ENCODE data around the gene NT5E.

Gene NT5E

DNA sequence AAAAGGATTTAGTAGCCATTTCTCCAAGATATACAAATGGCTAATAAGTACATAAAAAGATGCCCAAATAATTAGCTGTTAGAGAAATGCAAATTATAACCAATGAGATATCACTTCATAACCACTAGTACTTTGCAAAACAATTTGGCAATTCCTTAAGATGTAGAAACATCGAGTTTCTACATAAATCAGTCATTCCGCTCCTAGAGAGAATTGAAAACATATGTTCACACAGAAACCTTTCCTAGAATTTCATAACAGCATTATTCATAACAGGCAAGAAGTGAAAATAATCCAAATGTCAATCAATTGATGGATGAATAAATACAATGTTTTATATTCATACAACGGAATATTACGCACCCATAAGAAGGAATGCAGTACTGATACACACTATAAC lies 20.5 kb upstream of the NT5E start:
- ATAC-seq: no peak
- no peak for TF ChIP-seq SNAI2 (CRISPR knock-in tag; IDR thresholded peaks at IDR 0.05)
- TF ChIP-seq, protein P1, sequence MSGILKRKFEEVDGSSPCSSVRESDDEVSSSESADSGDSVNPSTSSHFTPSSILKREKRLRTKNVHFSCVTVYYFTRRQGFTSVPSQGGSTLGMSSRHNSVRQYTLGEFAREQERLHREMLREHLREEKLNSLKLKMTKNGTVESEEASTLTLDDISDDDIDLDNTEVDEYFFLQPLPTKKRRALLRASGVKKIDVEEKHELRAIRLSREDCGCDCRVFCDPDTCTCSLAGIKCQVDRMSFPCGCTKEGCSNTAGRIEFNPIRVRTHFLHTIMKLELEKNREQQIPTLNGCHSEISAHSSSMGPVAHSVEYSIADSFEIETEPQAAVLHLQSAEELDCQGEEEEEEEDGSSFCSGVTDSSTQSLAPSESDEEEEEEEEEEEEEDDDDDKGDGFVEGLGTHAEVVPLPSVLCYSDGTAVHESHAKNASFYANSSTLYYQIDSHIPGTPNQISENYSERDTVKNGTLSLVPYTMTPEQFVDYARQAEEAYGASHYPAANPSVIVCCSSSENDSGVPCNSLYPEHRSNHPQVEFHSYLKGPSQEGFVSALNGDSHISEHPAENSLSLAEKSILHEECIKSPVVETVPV (CRISPR knock-in tag; IDR thresholded peaks at IDR 0.05): no peak
- TF ChIP-seq, protein P2, sequence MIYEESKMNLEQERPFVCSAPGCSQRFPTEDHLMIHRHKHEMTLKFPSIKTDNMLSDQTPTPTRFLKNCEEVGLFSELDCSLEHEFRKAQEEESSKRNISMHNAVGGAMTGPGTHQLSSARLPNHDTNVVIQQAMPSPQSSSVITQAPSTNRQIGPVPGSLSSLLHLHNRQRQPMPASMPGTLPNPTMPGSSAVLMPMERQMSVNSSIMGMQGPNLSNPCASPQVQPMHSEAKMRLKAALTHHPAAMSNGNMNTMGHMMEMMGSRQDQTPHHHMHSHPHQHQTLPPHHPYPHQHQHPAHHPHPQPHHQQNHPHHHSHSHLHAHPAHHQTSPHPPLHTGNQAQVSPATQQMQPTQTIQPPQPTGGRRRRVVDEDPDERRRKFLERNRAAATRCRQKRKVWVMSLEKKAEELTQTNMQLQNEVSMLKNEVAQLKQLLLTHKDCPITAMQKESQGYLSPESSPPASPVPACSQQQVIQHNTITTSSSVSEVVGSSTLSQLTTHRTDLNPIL (CRISPR knock-in tag; IDR thresholded peaks at IDR 0.05; ENCODE audit: low read depth): no peak
- TF ChIP-seq ISL1 (CRISPR knock-in tag; IDR thresholded peaks at IDR 0.05): no peak
- no peak for TF ChIP-seq ZNF8 (CRISPR knock-in tag; IDR thresholded peaks at IDR 0.05)
- TF ChIP-seq ZFP3 (CRISPR knock-in tag; IDR thresholded peaks at IDR 0.05): no peak
- TF ChIP-seq, protein P3, sequence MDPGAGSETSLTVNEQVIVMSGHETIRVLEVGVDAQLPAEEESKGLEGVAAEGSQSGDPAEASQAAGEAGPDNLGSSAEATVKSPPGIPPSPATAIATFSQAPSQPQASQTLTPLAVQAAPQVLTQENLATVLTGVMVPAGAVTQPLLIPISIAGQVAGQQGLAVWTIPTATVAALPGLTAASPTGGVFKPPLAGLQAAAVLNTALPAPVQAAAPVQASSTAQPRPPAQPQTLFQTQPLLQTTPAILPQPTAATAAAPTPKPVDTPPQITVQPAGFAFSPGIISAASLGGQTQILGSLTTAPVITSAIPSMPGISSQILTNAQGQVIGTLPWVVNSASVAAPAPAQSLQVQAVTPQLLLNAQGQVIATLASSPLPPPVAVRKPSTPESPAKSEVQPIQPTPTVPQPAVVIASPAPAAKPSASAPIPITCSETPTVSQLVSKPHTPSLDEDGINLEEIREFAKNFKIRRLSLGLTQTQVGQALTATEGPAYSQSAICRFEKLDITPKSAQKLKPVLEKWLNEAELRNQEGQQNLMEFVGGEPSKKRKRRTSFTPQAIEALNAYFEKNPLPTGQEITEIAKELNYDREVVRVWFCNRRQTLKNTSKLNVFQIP (CRISPR knock-in tag; IDR thresholded peaks at IDR 0.05; ENCODE audit: borderline replicate concordance, low read depth): no peak
- no peak for TF ChIP-seq ZFP30 (CRISPR knock-in tag; IDR thresholded peaks at IDR 0.05)
- no peak for TF ChIP-seq PPARA (CRISPR knock-in tag; IDR thresholded peaks at IDR 0.05; ENCODE audit: borderline replicate concordance)
- TF ChIP-seq ZC3H10 (CRISPR knock-in tag; IDR thresholded peaks at IDR 0.05): no peak
- TF ChIP-seq TCF4 (CRISPR knock-in tag; IDR thresholded peaks at IDR 0.05; ENCODE audit: borderline replicate concordance): no peak
- no peak for TF ChIP-seq ESRRG (CRISPR knock-in tag; IDR thresholded peaks at IDR 0.05)
- no peak for TF ChIP-seq OSR1 (CRISPR knock-in tag; IDR thresholded peaks at IDR 0.05)
- no peak for TF ChIP-seq CSDC2 (CRISPR knock-in tag; IDR thresholded peaks at IDR 0.05)
- TF ChIP-seq ZNF70 (CRISPR knock-in tag; IDR thresholded peaks at IDR 0.05): no peak
- TF ChIP-seq, protein P4, sequence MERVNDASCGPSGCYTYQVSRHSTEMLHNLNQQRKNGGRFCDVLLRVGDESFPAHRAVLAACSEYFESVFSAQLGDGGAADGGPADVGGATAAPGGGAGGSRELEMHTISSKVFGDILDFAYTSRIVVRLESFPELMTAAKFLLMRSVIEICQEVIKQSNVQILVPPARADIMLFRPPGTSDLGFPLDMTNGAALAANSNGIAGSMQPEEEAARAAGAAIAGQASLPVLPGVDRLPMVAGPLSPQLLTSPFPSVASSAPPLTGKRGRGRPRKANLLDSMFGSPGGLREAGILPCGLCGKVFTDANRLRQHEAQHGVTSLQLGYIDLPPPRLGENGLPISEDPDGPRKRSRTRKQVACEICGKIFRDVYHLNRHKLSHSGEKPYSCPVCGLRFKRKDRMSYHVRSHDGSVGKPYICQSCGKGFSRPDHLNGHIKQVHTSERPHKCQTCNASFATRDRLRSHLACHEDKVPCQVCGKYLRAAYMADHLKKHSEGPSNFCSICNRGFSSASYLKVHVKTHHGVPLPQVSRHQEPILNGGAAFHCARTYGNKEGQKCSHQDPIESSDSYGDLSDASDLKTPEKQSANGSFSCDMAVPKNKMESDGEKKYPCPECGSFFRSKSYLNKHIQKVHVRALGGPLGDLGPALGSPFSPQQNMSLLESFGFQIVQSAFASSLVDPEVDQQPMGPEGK (CRISPR knock-in tag; IDR thresholded peaks at IDR 0.05; ENCODE audit: borderline replicate concordance): no peak
- no peak for TF ChIP-seq BACH2 (CRISPR knock-in tag; IDR thresholded peaks at IDR 0.05; ENCODE audit: borderline replicate concordance)
- no peak for TF ChIP-seq GLIS3 (CRISPR knock-in tag; IDR thresholded peaks at IDR 0.05)
- no peak for TF ChIP-seq ARNTL (CRISPR knock-in tag; IDR thresholded peaks at IDR 0.05; ENCODE audit: borderline replicate concordance, low read depth)

DNA sequence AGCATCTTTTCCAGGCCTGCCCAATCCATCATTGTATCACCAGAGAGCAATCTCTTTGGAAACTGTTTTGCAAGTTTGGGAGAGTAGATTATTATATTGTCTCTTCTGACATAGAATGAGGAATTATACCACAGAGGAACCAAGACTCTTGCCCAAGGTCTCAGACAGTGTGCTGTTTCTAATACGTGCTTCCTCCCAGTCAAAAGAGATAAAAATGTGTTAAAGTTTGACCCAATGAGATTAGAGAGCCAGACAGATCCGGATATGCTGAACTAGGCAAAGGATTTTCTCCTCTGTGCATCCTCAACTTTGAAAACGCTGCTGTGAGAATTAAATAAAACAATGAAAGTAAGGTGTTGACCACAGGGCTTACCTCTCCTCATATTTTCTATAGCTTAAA lies 18.6 kb upstream of the NT5E start:
- ATAC-seq: no peak
- TF ChIP-seq, protein P3 (CRISPR knock-in tag; IDR thresholded peaks at IDR 0.05; ENCODE audit: borderline replicate concordance, low read depth): no peak
- no peak for TF ChIP-seq PPARA (CRISPR knock-in tag; IDR thresholded peaks at IDR 0.05; ENCODE audit: borderline replicate concordance)
- TF ChIP-seq ESRRG (CRISPR knock-in tag; IDR thresholded peaks at IDR 0.05): no peak
- TF ChIP-seq ARNTL (CRISPR knock-in tag; IDR thresholded peaks at IDR 0.05; ENCODE audit: borderline replicate concordance, low read depth): no peak

DNA sequence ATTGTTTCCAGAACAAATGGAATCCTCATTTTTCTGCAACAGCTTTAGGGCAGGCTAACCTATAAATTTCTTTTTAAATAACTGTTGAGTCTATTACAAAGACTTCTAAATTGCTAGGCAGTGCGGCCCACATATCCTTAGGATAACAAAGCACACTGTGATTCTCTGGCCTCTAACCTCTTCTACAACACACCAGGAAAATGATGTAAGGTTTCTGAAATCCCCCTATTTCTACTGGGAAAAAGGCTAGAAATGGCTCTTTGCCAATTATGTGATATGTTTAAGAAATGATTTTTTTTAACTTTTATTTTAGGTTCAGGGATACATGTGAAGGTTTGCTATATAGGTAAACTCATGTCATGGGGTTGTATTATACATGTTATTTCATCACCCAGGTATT lies 17.3 kb upstream of the NT5E start:
- no peak for ATAC-seq
- no peak for TF ChIP-seq GLIS3 (CRISPR knock-in tag; IDR thresholded peaks at IDR 0.05)
- TF ChIP-seq, protein P2 (CRISPR knock-in tag; IDR thresholded peaks at IDR 0.05; ENCODE audit: low read depth): no peak
- no peak for TF ChIP-seq ARNTL (CRISPR knock-in tag; IDR thresholded peaks at IDR 0.05; ENCODE audit: borderline replicate concordance, low read depth)
- no peak for TF ChIP-seq OSR1 (CRISPR knock-in tag; IDR thresholded peaks at IDR 0.05)
- TF ChIP-seq, protein P3 (CRISPR knock-in tag; IDR thresholded peaks at IDR 0.05; ENCODE audit: borderline replicate concordance, low read depth): no peak
- TF ChIP-seq, protein P4 (CRISPR knock-in tag; IDR thresholded peaks at IDR 0.05; ENCODE audit: borderline replicate concordance): no peak
- TF ChIP-seq ISL1 (CRISPR knock-in tag; IDR thresholded peaks at IDR 0.05): no peak
- TF ChIP-seq BACH2 (CRISPR knock-in tag; IDR thresholded peaks at IDR 0.05; ENCODE audit: borderline replicate concordance): no peak
- TF ChIP-seq, protein P1 (CRISPR knock-in tag; IDR thresholded peaks at IDR 0.05): no peak
- TF ChIP-seq CSDC2 (CRISPR knock-in tag; IDR thresholded peaks at IDR 0.05): no peak
